SK-N-SH (cell line): ENCODE results near the gene STK39. TPM values are rescaled to one million over a fixed set of nuclear protein-coding genes. Genes with fewer than 3 reads are reported as not detected.
A peak's percentile ranks its signal among the peaks of the same experiment; 100 is the strongest.

Experiments
- CTCF ChIA-PET: fragments of 300-600, 350-600 bp; formaldehyde crosslinking; extraction: SDS; loops from one replicate; lab custom pipeline; 2021; lab: Yijun Ruan, JAX
- POLR2A ChIA-PET: fragments of 350-600 bp; sonication (Branson Sonifier 250); formaldehyde crosslinking; extraction: SDS; loops from one replicate; lab custom pipeline; 2020; ENCODE audit warnings: antibody characterized with exemption, inconsistent platforms; lab: Yijun Ruan, JAX
- DNase-seq: peaks from one replicate; pipeline ENCODE4 v3.0.0; 2012
- H2AFZ ChIP-seq: fragments of 200-600 bp; sonication (generic); 2 replicates; pipeline ENCODE4 v1.8.1; 2016; ENCODE audit warnings: antibody characterized with exemption, mild to moderate bottlenecking, low read depth
- H3F3A ChIP-seq: fragments of 200-600 bp; sonication (generic); replicated peaks from 2 replicates; pipeline ENCODE3; 2016; ENCODE audit warnings: antibody characterized with exemption, mild to moderate bottlenecking; ENCODE audit not compliant: insufficient read depth
- H3K27ac ChIP-seq, 2 experiments: fragments of 200-500 bp in 1 of 2; fragments of 200-600 bp in 1 of 2; sonication (Bioruptor generic) in 1 of 2; sonication (generic), shearing (Covaris generic) in 1 of 2; 2 replicates each; pipeline versions ENCODE4 v1.5.1 to v1.6.1; 2014 to 2016; ENCODE audit warnings: low read depth in 2 of 2, inconsistent platforms in 1 of 2, low read length in 1 of 2, mild to moderate bottlenecking in 1 of 2, mixed read lengths in 1 of 2
- H3K27me3 ChIP-seq: fragments of 200-600 bp; sonication (generic), shearing (Covaris generic); 2 replicates; pipeline ENCODE4 v1.6.1; 2016; ENCODE audit warnings: mixed run types; ENCODE audit not compliant: insufficient read depth
- H3K36me3 ChIP-seq, 2 experiments: fragments of 200-500 bp in 1 of 2; fragments of 200-600 bp in 1 of 2; sonication (Bioruptor generic) in 1 of 2; sonication (generic) in 1 of 2; replicated peaks in 1 of 2; 2 replicates each; pipeline versions ENCODE3 to v1.5.1; 2014 to 2016; ENCODE audit warnings: low read length in 1 of 2, mild to moderate bottlenecking in 1 of 2; ENCODE audit not compliant: insufficient read depth in 2 of 2, control insufficient read depth in 1 of 2
- H3K4me1 ChIP-seq, 2 experiments: fragments of 200-500 bp in 1 of 2; fragments of 200-600 bp in 1 of 2; sonication (Bioruptor generic) in 1 of 2; sonication (generic), shearing (Covaris generic) in 1 of 2; 2 replicates each; pipeline versions ENCODE4 v1.5.1 to v1.6.1; 2014 to 2016; ENCODE audit warnings: low read depth in 1 of 2, low read length in 1 of 2, mixed run types in 1 of 2; ENCODE audit not compliant: insufficient read depth in 2 of 2, control insufficient read depth in 1 of 2
- H3K4me2 ChIP-seq: fragments of 200-600 bp; sonication (generic), shearing (Covaris generic); 2 replicates; pipeline ENCODE4 v1.6.1; 2017; ENCODE audit warnings: mixed run types
- H3K4me3 ChIP-seq, 2 experiments: fragments of 200-500 bp in 1 of 2; fragments of 200-600 bp in 1 of 2; sonication (Bioruptor generic) in 1 of 2; sonication (generic), shearing (Covaris generic) in 1 of 2; 2 replicates each; pipeline versions ENCODE4 v1.5.1 to v1.8.1; 2014 to 2016; ENCODE audit warnings: low read depth in 2 of 2, inconsistent platforms in 1 of 2, low read length in 1 of 2, mild to moderate bottlenecking in 1 of 2, mixed read lengths in 1 of 2, moderate library complexity in 1 of 2
- H3K79me2 ChIP-seq: fragments of 200-600 bp; sonication (generic); 2 replicates; pipeline ENCODE4 v1.8.1; 2017; ENCODE audit warnings: mild to moderate bottlenecking; ENCODE audit not compliant: insufficient read depth
- H3K9ac ChIP-seq: fragments of 200-600 bp; sonication (generic); 2 replicates; pipeline ENCODE4 v1.6.1; 2017; ENCODE audit warnings: mixed run types
- H3K9me2 ChIP-seq: fragments of 200-600 bp; sonication (generic); 2 replicates; pipeline ENCODE4 v1.6.1; 2017; ENCODE audit warnings: mixed run types
- H3K9me3 ChIP-seq: fragments of 200-600 bp; sonication (generic); 2 replicates; pipeline ENCODE4 v1.6.1; 2017; ENCODE audit warnings: mixed run types, mild to moderate bottlenecking, moderate library complexity
- H4K20me1 ChIP-seq: fragments of 200-600 bp; sonication (generic); 2 replicates; pipeline ENCODE4 v1.6.1; 2017; ENCODE audit warnings: mild to moderate bottlenecking, mixed run types; ENCODE audit not compliant: insufficient read depth
- CHD2 ChIP-seq: fragments of 150-350 bp; IDR thresholded peaks from 2 replicates; pipeline ENCODE4 v1.6.1; 2018; ENCODE audit warnings: low read length; ENCODE audit not compliant: partially characterized antibody
- ELF1 ChIP-seq: IDR thresholded peaks from 2 replicates; pipeline ENCODE4 v1.4.0; 2012
- EP300 ChIP-seq, 2 experiments: IDR thresholded peaks; 2 replicates each; pipeline versions ENCODE4 v1.4.0 to v1.6.1; 2012; ENCODE audit warnings: borderline replicate concordance in 1 of 2, low read depth in 1 of 2, low read length in 1 of 2
- EZH2phosphoT487 ChIP-seq: fragments of 200-600 bp; sonication (generic); IDR thresholded peaks from 2 replicates; pipeline ENCODE4 v1.6.1; 2017; ENCODE audit warnings: low read depth, mixed run types, mild to moderate bottlenecking, antibody characterized with exemption, moderate library complexity, borderline replicate concordance
- FOSL2 ChIP-seq: IDR thresholded peaks from 2 replicates; pipeline ENCODE4 v1.4.0; 2012; ENCODE audit warnings: low read depth, mild to moderate bottlenecking, moderate library complexity, borderline replicate concordance
- FOXM1 ChIP-seq: IDR thresholded peaks from 2 replicates; pipeline ENCODE4 v1.4.0; 2012; ENCODE audit warnings: low read depth, mild to moderate bottlenecking
- GATA2 ChIP-seq: sonication (generic); formaldehyde crosslinking; IDR thresholded peaks from 2 replicates; pipeline ENCODE4 v1.5.0; 2020; ENCODE audit warnings: mild to moderate bottlenecking, missing genetic modification reagents
- MEF2A ChIP-seq: IDR thresholded peaks from 2 replicates; pipeline ENCODE4 v1.4.0; 2012; ENCODE audit warnings: low read depth, borderline replicate concordance
- MXI1 ChIP-seq: IDR thresholded peaks from 2 replicates; pipeline ENCODE4 v1.6.1; 2012; ENCODE audit warnings: mild to moderate bottlenecking, low read depth, low read length, improper control_type of control experiment
- NRF1 ChIP-seq: IDR thresholded peaks from 2 replicates; pipeline ENCODE4 v1.6.1; 2012; ENCODE audit warnings: low read depth, mild to moderate bottlenecking, low read length
- RAD21 ChIP-seq: IDR thresholded peaks from 2 replicates; pipeline ENCODE4 v1.6.1; 2012; ENCODE audit warnings: mild to moderate bottlenecking, low read length
- RCOR1 ChIP-seq: fragments of 150-350 bp; IDR thresholded peaks from 2 replicates; pipeline ENCODE4 v1.6.1; 2017; ENCODE audit warnings: antibody characterized with exemption, low read length
- RXRA ChIP-seq: IDR thresholded peaks from 2 replicates; pipeline ENCODE4 v1.4.0; 2012; ENCODE audit warnings: low read depth, mild to moderate bottlenecking, borderline replicate concordance
- SIN3A ChIP-seq: IDR thresholded peaks from 2 replicates; pipeline ENCODE4 v1.6.1; 2012; ENCODE audit warnings: low read depth, mild to moderate bottlenecking, low read length, moderate library complexity, borderline replicate concordance
- SMC3 ChIP-seq: IDR thresholded peaks from 2 replicates; pipeline ENCODE4 v1.6.1; 2012; ENCODE audit warnings: low read depth, low read length, improper control_type of control experiment
- TAF1 ChIP-seq: IDR thresholded peaks from 2 replicates; pipeline ENCODE4 v1.6.1; 2012; ENCODE audit warnings: low read depth, mild to moderate bottlenecking, low read length, moderate library complexity, borderline replicate concordance
- TEAD4 ChIP-seq: IDR thresholded peaks from 2 replicates; pipeline ENCODE4 v1.4.0; 2012; ENCODE audit warnings: mild to moderate bottlenecking, borderline replicate concordance; ENCODE audit not compliant: insufficient read depth
- YY1 ChIP-seq: IDR thresholded peaks from 2 replicates; pipeline ENCODE4 v1.4.0; 2012; ENCODE audit warnings: low read depth, mild to moderate bottlenecking
- WGBS: methylation state at CpG from one replicate; pipeline ENCODE4 v1.1.6; 2017; ENCODE audit warnings: low lambda C conversion rate; 5-methylcytosine and 5-hydroxymethylcytosine counted together
- polyA plus RNA-seq, 3 experiments: library from polyadenylated mRNA; depleted of rRNA; stranded (reverse); fragments of >200 nt; gene quantifications; 2 replicates each; pipeline ENCODE4 v1.2.3, GENCODE V29; 2012
- TF ChIP-seq, protein P1 (sequence below): IDR thresholded peaks from 2 replicates; pipeline ENCODE4 v1.4.0; 2012; ENCODE audit warnings: low read depth
- TF ChIP-seq, protein P2 (sequence below): fragments of 150-350 bp; IDR thresholded peaks from 2 replicates; pipeline ENCODE4 v1.6.1; 2017; ENCODE audit warnings: antibody characterized with exemption, low read length, low read depth, borderline replicate concordance
- TF ChIP-seq, protein P3 (sequence below): fragments of 200-600 bp; sonication (generic); IDR thresholded peaks from 2 replicates; pipeline ENCODE4 v1.6.1; 2017; ENCODE audit warnings: antibody characterized with exemption, mild to moderate bottlenecking, moderate library complexity

Gene STK39
- polyA plus RNA-seq, 1 of the 3 experiments (the other 2 are of a cell fraction) = 9.6 TPM

DNA sequence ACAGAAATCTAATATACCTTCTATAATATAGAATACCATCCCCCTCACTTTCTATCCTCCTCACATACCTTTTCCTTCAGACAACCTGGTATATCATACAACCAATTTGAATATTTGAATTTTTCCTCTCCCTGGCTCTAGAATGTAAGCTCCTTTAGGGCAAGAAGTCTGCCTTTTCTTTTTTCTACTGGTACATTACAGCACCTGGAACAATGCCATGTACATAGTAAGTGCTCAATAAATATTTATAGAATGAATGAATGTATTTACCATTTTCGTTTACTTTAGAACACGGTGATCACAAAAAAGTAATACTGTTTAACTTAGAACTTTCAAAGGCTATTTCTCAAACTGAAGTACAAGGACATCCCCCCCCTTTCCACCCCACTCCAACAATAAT, 187.6 kb downstream of the STK39 start:
- Histone ChIP-seq H2AFZ (no peak overlapping the region), H3K9me3 (no peaks in the 10 kb centered on the region), H3K9me2 (no peaks in the 10 kb centered on the region), H3K79me2 (no peaks in the 10 kb centered on the region), H3F3A (no peaks in the 10 kb centered on the region), H4K20me1 (no peaks in the 10 kb centered on the region)
- 90% methylated on average over 2 of the region's 2 CpGs for WGBS
- TF ChIP-seq YY1 (no peak), TAF1 (no peak), MXI1 (no peak), MEF2A (no peak), RXRA (no peak), FOXM1 (no peak), TEAD4 (no peak), FOSL2 (no peak), RCOR1 (no peak)
- TF ChIP-seq, protein P1, sequence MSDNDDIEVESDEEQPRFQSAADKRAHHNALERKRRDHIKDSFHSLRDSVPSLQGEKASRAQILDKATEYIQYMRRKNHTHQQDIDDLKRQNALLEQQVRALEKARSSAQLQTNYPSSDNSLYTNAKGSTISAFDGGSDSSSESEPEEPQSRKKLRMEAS = no peak
- TF ChIP-seq, all 33 proteins: peak for 0
- H3K4me1 ChIP-seq = peaks cover 0 to 19% of the 10 kb centered on the region in 2 experiments; a peak in 2 of 4 replicates
- POLR2A ChIA-PET = no interaction called here
- DNase-seq = no peak
- H3K27me3 ChIP-seq = no peaks in the 10 kb centered on the region
- H3K9ac ChIP-seq = no peak overlapping the region
- H3K4me3 ChIP-seq = no peak overlapping the region
- H3K4me2 ChIP-seq = no peak overlapping the region
- H3K36me3 ChIP-seq = peaks cover 28 to 30% of the 10 kb centered on the region in 2 experiments
- no peak overlapping the region for H3K27ac ChIP-seq
- CTCF ChIA-PET = interaction anchor here (0.5 to 4.2 kb wide), 3 partner anchors 48 to 211 kb away, joined by 3 to 15 read pairs (median 3); no protein-coding TSS in a partner anchor

DNA sequence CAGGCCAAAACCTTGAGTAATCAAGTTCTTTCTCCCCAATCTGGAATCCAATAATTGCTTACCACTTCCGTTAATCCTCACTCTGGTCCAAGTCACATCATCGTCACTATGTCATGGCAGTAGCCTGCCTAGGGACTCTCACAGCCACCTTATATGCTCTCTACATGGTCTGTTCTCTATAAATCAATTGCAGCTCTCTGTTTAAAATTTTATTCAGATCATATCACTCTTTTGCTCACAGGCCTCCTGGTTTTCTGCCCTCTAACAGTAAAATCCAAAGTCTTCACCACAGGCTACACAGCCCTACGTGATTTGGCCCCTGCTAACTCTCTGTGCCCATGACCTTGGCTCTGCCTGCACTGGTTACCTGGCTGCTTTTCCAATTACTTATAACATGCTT, 188.7 kb downstream of the STK39 start:
- H3K9me3 ChIP-seq = no peaks in the 10 kb centered on the region
- POLR2A ChIA-PET = no interaction called here
- no peak overlapping the region for H2AFZ ChIP-seq
- no peak overlapping the region for H3K4me3 ChIP-seq
- no peaks in the 10 kb centered on the region for H3K9me2 ChIP-seq
- 91% methylated on average over 3 of the region's 3 CpGs for WGBS
- no peak overlapping the region for H3K9ac ChIP-seq
- H3K4me1 ChIP-seq = peaks cover 0 to 10% of the 10 kb centered on the region in 2 experiments; a peak in 2 of 4 replicates
- no peaks in the 10 kb centered on the region for H3K79me2 ChIP-seq
- CTCF ChIA-PET = interaction anchor here (4.2 kb wide), 1 partner anchor 60 kb away, joined by 15 read pairs; no protein-coding TSS in a partner anchor
- peak overlapping the region in 1 of 2 experiments; percentile 70; a peak in 2 of 4 replicates for H3K27ac ChIP-seq
- TF ChIP-seq NRF1 = no peak
- no peak for TF ChIP-seq MXI1
- TF ChIP-seq SIN3A = no peak
- TF ChIP-seq SMC3 = no peak
- TF ChIP-seq, protein P2, sequence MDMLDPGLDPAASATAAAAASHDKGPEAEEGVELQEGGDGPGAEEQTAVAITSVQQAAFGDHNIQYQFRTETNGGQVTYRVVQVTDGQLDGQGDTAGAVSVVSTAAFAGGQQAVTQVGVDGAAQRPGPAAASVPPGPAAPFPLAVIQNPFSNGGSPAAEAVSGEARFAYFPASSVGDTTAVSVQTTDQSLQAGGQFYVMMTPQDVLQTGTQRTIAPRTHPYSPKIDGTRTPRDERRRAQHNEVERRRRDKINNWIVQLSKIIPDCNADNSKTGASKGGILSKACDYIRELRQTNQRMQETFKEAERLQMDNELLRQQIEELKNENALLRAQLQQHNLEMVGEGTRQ = no peak
- no peak for TF ChIP-seq ELF1
- TF ChIP-seq, protein P3, sequence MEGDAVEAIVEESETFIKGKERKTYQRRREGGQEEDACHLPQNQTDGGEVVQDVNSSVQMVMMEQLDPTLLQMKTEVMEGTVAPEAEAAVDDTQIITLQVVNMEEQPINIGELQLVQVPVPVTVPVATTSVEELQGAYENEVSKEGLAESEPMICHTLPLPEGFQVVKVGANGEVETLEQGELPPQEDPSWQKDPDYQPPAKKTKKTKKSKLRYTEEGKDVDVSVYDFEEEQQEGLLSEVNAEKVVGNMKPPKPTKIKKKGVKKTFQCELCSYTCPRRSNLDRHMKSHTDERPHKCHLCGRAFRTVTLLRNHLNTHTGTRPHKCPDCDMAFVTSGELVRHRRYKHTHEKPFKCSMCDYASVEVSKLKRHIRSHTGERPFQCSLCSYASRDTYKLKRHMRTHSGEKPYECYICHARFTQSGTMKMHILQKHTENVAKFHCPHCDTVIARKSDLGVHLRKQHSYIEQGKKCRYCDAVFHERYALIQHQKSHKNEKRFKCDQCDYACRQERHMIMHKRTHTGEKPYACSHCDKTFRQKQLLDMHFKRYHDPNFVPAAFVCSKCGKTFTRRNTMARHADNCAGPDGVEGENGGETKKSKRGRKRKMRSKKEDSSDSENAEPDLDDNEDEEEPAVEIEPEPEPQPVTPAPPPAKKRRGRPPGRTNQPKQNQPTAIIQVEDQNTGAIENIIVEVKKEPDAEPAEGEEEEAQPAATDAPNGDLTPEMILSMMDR = no peak
- TF ChIP-seq TAF1 = no peak
- TF ChIP-seq FOXM1 = no peak
- peak in 1 of 2 experiments; percentile 83; a peak in 2 of 4 replicates for TF ChIP-seq EP300 (IDR thresholded peaks at IDR 0.05; ENCODE audit: borderline replicate concordance in 1 of 2, low read depth in 1 of 2, low read length in 1 of 2)
- TF ChIP-seq, protein P1 = no peak
- peak; percentile 7 for TF ChIP-seq CHD2
- 0 out of 2 replicates have a peak, but pooled peaks have one; percentile 36 for TF ChIP-seq RCOR1
- TF ChIP-seq EZH2phosphoT487 = no peak
- TF ChIP-seq GATA2 = peak; percentile 62; the same call in 1 of the 2 replicates
- peak; percentile 24 for TF ChIP-seq RAD21
- no peak for TF ChIP-seq TEAD4
- no peak for TF ChIP-seq MEF2A
- TF ChIP-seq, all 33 proteins: peak for 5
- H4K20me1 ChIP-seq = no peaks in the 10 kb centered on the region
- H3K36me3 ChIP-seq = peaks cover 28 to 30% of the 10 kb centered on the region in 2 experiments
- no peaks in the 10 kb centered on the region for H3K27me3 ChIP-seq
- no peaks in the 10 kb centered on the region for H3F3A ChIP-seq
- no peak overlapping the region for H3K4me2 ChIP-seq
- peak; percentile 40 for DNase-seq
